ENCODE measurements around the gene NKD1. TPM values are rescaled to one million over a fixed set of nuclear protein-coding genes. Genes with fewer than 3 reads are reported as not detected.

NKD1 gene
- total RNA-seq, 1 experiment from 2014 or later = 0.02 TPM

DNA sequence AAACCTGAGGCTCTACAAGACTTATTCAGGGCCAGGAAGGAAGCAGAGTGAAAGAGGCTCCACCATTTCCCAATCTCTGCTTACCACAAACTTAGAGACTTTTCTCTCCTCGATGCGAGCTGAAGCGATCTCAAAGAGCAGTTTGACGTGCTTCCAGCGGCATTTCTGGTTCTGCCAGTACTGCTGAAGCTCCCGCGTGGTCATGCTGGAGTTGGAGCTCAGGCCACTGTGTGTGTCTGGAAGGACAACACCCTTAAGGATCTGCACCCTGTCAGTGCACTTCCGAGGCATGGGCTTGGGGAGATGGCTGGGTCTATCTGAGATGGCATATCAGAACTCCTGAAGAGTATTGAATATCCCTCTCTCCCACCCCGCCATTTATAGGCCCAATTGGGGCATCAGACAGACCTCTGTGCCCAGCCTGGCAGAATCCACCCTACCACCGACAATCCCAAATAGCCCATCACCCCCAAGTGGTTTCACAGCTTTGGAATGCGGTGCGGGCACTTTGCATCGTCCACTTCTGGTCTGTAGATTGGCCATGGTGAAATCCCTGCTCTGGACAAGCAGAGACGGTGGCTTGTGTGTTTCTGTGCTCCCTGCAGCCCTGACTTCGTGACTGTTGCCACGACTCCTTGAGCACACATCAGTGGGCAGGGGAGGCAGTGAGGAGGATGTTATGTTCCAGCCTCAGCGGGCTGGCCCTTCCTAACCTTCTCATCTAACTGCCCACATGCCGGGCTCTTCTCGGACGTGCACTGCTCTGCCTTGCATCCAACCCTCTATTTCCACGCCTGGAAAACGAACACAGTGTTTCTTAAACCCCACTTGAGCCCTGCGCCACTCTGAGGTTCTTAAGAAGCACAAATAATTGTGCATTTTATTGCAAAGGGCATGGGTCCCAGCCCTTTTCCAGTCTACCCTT is 127.8 kb downstream of the NKD1 start:
- no peaks in the 10 kb centered on the region for H3K36me3 ChIP-seq
- H3K27ac ChIP-seq = no peak overlapping the region
- 0 out of 2 replicates have a peak, but pooled peaks cover 5% of the 10 kb centered on the region for H3K27me3 ChIP-seq
- H3K4me3 ChIP-seq = no peak overlapping the region
- no peaks in the 10 kb centered on the region for H3K4me1 ChIP-seq
- no peak for DNase-seq
- peaks cover 13% of the 10 kb centered on the region for H3K9me3 ChIP-seq (replicated peaks)

- Histone ChIP-seq H3K4me1 (no peaks in the 10 kb centered on the region), H3K4me3 (no peak overlapping the region), H3K27me3 (0 out of 2 replicates have a peak, but pooled peaks cover 5% of the 10 kb centered on the region), H3K36me3 (no peaks in the 10 kb centered on the region), H3K9me3 (replicated peaks) (peaks cover 6% of the 10 kb centered on the region), H3K27ac (no peak overlapping the region)
- DNase-seq = no peak
These were observed 128.6 kb downstream of the NKD1 start for GRCh38 chr16:50676684-50677225.

- H3K36me3 ChIP-seq = no peaks in the 10 kb centered on the region
- H3K9me3 ChIP-seq (replicated peaks) = peaks cover under 1% of the 10 kb centered on the region; the same call in 1 of the 2 replicates
- no peak overlapping the region for H3K4me3 ChIP-seq
- H3K27me3 ChIP-seq = 0 out of 2 replicates have a peak, but pooled peaks cover 5% of the 10 kb centered on the region
- H3K27ac ChIP-seq = no peak overlapping the region
- no peaks in the 10 kb centered on the region for H3K4me1 ChIP-seq
- DNase-seq = no peak
These were observed 129.2 kb downstream of the NKD1 start for GRCh38 chr16:50677351-50677750.

DNA sequence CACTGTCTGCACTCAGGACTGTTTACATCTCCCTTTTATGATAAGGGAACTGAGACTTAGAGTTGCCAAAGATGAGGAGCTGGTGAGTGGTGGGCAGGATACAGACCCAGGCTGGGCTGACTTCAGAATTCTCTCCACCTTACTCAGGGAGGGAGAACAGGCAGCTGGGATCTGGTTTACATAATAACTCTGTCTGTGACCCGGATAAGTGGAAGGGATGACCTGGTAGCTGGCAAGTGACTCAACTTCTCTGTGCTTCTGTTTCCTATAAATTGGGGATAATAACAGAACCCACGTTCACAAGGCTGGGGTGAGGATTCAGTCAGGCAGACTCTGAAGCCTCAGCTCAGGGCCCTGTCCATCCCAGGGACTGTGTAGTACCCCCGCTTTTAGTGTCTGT is 130.3 kb downstream of the NKD1 start:
- Histone ChIP-seq H3K9me3 (replicated peaks) (no peaks in the 10 kb centered on the region), H3K27me3 (0 out of 2 replicates have a peak, but pooled peaks cover 5% of the 10 kb centered on the region), H3K4me3 (no peak overlapping the region), H3K36me3 (no peaks in the 10 kb centered on the region), H3K27ac (no peak overlapping the region), H3K4me1 (no peaks in the 10 kb centered on the region)
- DNase-seq = no peak

- no peaks in the 10 kb centered on the region for H3K4me1 ChIP-seq
These were observed 131.1 kb downstream of the NKD1 start for GRCh38 chr16:50679266-50679665.

GRCh38 chr16:50679676-50680555 is 131.7 kb downstream of the NKD1 start:
- H3K36me3 ChIP-seq = no peaks in the 10 kb centered on the region
- H3K27ac ChIP-seq = no peak overlapping the region
- no peaks in the 10 kb centered on the region for H3K9me3 ChIP-seq (replicated peaks)
- DNase-seq = no peak
- H3K27me3 ChIP-seq = peaks cover 5% of the 10 kb centered on the region; the same call in 1 of the 2 replicates
- H3K4me1 ChIP-seq = no peaks in the 10 kb centered on the region
- H3K4me3 ChIP-seq = no peak overlapping the region

More at GRCh38 chr16:50679266-50679665, 131.1 kb downstream of the NKD1 start:
- Histone ChIP-seq H3K9me3 (replicated peaks) (no peaks in the 10 kb centered on the region), H3K4me3 (no peak overlapping the region), H3K27me3 (0 out of 2 replicates have a peak, but pooled peaks cover 5% of the 10 kb centered on the region), H3K27ac (no peak overlapping the region), H3K36me3 (no peaks in the 10 kb centered on the region)
- DNase-seq = no peak

- Histone ChIP-seq H3K4me1 (no peaks in the 10 kb centered on the region), H3K36me3 (no peaks in the 10 kb centered on the region), H3K27ac (no peak overlapping the region), H3K9me3 (replicated peaks) (no peaks in the 10 kb centered on the region), H3K27me3 (peaks cover 5% of the 10 kb centered on the region; the same call in 1 of the 2 replicates), H3K4me3 (no peak overlapping the region)
- no peak for DNase-seq
These were observed 132.3 kb downstream of the NKD1 start for GRCh38 chr16:50680556-50680893.

GRCh38 chr16:50681021-50681885 is 133.1 kb downstream of the NKD1 start, which contains the start of gene SNX20:
SNX20 (minus strand) TSS chr16:50681312; CDS start chr16:50677526, 3,786 bp downstream.
- H3K9me3 ChIP-seq (replicated peaks) = no peaks in the 10 kb centered on the region
- no peaks in the 10 kb centered on the region for H3K36me3 ChIP-seq
- no peaks in the 10 kb centered on the region for H3K4me1 ChIP-seq
- H3K27ac ChIP-seq = no peak within 1 kb of the TSS
- H3K4me3 ChIP-seq = no peak within 1 kb of the TSS
- peaks cover 4% of the 10 kb centered on the region; the same call in 1 of the 2 replicates for H3K27me3 ChIP-seq
- no peak for DNase-seq

DNA sequence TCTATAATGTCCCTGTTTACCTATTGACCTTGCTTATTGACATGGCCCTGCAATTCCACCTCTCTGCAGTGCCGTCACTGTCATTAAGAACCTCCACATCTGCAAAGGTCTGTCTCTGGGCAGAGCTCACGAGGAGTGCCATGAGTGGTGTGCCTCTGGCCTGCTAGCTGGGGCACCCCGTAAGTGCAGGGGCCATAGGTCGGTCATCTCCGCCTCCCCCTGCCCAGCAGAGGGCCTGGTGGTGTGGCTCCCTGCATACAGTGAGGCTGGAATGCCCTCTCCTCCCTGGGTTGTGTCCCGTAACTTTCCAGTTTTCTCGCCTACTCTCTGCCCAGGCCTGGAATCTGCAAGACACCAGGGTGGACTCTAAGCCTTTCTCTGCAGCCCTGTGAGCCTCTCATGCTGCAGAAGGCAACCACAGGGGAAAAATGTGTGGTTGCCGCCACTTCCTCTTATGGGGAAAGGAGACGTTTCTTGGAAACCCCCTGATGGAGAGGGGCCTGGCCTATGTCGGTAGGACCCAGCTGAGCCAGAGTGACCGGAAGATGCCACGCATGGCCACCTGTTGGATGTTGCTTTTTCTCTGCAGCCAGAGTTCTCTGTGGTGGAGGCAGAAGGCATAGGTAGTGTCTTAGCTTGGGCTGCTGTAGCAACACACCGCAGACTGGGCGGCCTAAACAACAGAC is 135.6 kb downstream of the NKD1 start:
- Histone ChIP-seq H3K27ac (no peak overlapping the region), H3K4me3 (no peak overlapping the region)
- DNase-seq = no peak

DNA sequence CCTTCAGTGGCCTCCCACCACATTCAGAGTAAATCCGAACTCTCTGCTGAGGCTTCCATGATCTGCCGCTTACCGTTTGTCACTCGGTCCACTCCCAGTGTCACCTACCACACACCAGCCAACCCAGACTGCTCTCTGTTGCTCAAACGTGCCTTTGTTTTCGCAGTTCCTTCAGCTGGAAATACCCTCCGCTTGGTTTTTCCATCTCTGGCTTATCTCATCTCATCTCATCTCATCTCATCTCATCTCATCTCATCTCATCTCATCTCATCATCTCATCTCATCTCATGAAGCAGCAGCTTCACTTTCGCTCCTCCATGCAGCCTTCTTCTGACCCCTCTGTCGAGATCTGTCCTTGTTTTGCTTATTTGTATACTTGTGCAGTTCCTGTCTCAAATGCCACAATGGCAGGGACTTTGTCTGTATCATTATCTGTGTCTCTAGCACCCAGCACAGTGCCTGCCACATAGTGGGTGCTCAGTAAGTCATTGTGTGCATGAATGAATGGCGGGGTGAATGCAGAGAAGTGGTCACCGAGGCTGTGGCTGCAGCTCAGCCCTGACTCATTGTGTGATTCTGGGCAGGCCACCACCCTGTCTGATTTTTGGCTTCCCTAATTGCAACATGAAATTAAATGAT is 136.7 kb downstream of the NKD1 start:
- Histone ChIP-seq H3K27ac (no peak overlapping the region), H3K9me3 (replicated peaks) (no peaks in the 10 kb centered on the region), H3K36me3 (no peaks in the 10 kb centered on the region), H3K27me3 (no peaks in the 10 kb centered on the region; the same call in 1 of the 2 replicates), H3K4me1 (no peaks in the 10 kb centered on the region), H3K4me3 (no peak overlapping the region)
- DNase-seq = no peak

More for the DNA sequence above, 135.6 kb downstream of the NKD1 start:
- no peaks in the 10 kb centered on the region for H3K9me3 ChIP-seq (replicated peaks)
- H3K27me3 ChIP-seq = no peaks in the 10 kb centered on the region; the same call in 1 of the 2 replicates
- no peaks in the 10 kb centered on the region for H3K4me1 ChIP-seq
- H3K36me3 ChIP-seq = no peaks in the 10 kb centered on the region

- Histone ChIP-seq H3K4me1 (no peaks in the 10 kb centered on the region), H3K4me3 (no peak overlapping the region), H3K9me3 (replicated peaks) (no peaks in the 10 kb centered on the region), H3K36me3 (no peaks in the 10 kb centered on the region), H3K27me3 (no peaks in the 10 kb centered on the region; the same call in 1 of the 2 replicates), H3K27ac (no peak overlapping the region)
- no peak for DNase-seq
These were observed 137.4 kb downstream of the NKD1 start for GRCh38 chr16:50685462-50686063.

DNA sequence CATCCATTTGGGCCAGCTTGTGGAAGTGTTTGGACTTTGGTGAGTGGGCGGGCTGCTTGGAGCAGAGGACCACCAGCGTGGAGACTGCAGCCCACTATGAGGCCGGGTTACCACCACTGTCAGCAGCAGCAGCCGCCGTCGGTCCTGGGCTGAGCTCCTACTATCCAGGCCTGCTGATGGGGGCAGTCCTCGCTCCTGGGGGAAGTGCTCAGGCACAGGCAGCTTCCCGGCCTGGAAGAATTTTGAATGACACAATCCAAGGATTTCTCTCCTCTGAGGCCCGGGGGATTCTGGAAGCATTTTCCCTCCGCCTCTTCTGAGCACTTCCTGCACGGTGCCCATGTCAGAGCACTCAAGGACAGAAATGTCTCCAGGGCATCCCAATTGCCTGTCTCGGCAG is 139.9 kb downstream of the NKD1 start:
- Histone ChIP-seq H3K27me3 (no peaks in the 10 kb centered on the region; the same call in 1 of the 2 replicates), H3K27ac (no peak overlapping the region)
- DNase-seq = no peak

More for the DNA sequence above, 139.9 kb downstream of the NKD1 start:
- Histone ChIP-seq H3K9me3 (replicated peaks) (no peaks in the 10 kb centered on the region), H3K4me1 (no peaks in the 10 kb centered on the region), H3K4me3 (no peak overlapping the region), H3K36me3 (no peaks in the 10 kb centered on the region)

Measured in SJCRH30 (cell line).